IPS-18a (cell line): Measurements from ENCODE around the gene TBC1D7.

ENCODE experiments used
- H3K27ac ChIP-seq: one replicate; pipeline ENCODE4 v1.5.1; 2013; ENCODE audit warnings: low read length
- H3K27me3 ChIP-seq: one replicate; pipeline ENCODE4 v1.6.1; 2013; ENCODE audit warnings: mild to moderate bottlenecking, low read length; ENCODE audit not compliant: control insufficient read depth, insufficient read depth
- H3K36me3 ChIP-seq: one replicate; pipeline ENCODE4 v1.6.1; 2013; ENCODE audit warnings: low read depth, low read length; ENCODE audit not compliant: control insufficient read depth
- H3K4me1 ChIP-seq: one replicate; pipeline ENCODE4 v1.6.1; 2013; ENCODE audit warnings: low read depth, low read length; ENCODE audit not compliant: control insufficient read depth
- H3K4me3 ChIP-seq: one replicate; pipeline ENCODE4 v1.5.1; 2013; ENCODE audit warnings: low read length
- H3K9ac ChIP-seq: one replicate; pipeline ENCODE4 v1.6.1; 2013; ENCODE audit warnings: mild to moderate bottlenecking, low read length, moderate library complexity
- H3K9me3 ChIP-seq: one replicate; pipeline ENCODE4 v1.6.1; 2013; ENCODE audit warnings: low read depth, low read length; ENCODE audit not compliant: control insufficient read depth

TBC1D7 gene

DNA sequence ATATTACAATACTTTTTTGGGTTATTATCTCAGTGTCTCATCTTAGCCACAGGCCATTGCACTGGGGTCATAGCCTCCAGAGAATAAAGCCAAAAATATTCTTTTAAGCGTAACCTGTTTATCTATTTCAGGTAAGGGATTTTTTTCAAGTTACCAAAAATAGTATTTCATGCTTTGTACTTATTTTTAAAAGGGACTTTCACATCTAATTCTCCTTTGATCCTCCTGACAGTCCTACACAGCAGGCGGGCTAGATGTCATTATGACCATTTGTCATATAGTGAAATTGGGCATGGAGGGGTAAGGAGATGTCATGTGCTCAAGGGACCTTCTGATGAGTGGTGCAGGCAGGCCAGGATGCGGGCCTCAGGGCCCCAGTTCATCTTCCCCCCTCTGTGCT, 68.9 kb downstream of the TBC1D7 start:
- H3K4me1 ChIP-seq: no peaks in the 10 kb centered on the region
- no peak overlapping the region for H3K9ac ChIP-seq
- H3K4me3 ChIP-seq: no peak overlapping the region
- H3K36me3 ChIP-seq: no peaks in the 10 kb centered on the region
- H3K27me3 ChIP-seq: no peaks in the 10 kb centered on the region
- peaks cover 7% of the 10 kb centered on the region for H3K9me3 ChIP-seq
- H3K27ac ChIP-seq: no peak overlapping the region

DNA sequence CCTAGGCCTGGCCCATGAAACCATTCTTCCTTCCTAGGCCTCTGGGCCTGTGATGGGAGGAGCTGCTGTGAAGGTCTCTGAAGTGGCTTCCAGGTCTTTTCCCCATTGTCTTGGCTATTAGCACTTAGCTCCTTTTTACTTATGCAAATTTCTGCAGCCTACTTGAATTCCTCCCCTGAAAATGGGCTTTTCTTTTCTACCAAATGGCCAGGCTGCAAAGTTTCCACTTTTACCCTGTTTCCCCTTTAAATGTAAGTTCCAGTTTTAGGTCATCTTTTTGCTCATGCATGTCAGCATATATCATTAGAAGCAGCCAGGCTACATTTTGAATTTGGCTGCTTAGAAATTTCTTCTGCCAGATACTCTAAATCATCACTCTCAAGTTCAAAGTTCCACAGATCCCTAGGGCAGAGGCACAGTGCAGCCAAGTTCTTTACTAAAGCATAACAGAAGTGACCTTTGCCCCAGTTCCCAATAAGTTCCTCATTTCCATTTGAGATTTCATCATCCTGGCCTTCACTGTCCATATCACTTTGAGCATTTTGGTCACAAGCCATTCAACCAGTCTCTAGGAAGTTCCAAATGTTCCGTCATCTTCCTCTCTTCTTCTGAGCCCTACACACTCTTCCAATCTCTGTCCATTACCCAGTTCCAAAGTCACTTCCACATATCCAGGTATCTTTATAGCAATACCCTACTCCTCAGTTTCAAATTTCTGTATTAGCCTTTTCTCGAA, 71.9 kb downstream of the TBC1D7 start:
- Histone ChIP-seq H3K36me3 (no peaks in the 10 kb centered on the region), H3K9ac (no peak overlapping the region), H3K4me3 (no peak overlapping the region), H3K4me1 (no peaks in the 10 kb centered on the region), H3K27me3 (no peaks in the 10 kb centered on the region), H3K27ac (no peak overlapping the region), H3K9me3 (peaks cover 7% of the 10 kb centered on the region)
